A673 (cell line): ENCODE measurements around the gene PAPSS2.

ENCODE experiments used
- CTCF ChIP-seq: fragments of 300-800, 200-600 bp; sonication (generic); conservative IDR thresholded peaks from 2 replicates; pipeline ENCODE4 v1.5.1; 2017; ENCODE audit warnings: low read depth, mild to moderate bottlenecking, antibody characterized with exemption, low read length, moderate library complexity, mixed read lengths
- EZH2 ChIP-seq: fragments of 200-600 bp; sonication (generic); IDR thresholded peaks from 2 replicates; pipeline ENCODE4 v1.6.1; 2017; ENCODE audit warnings: borderline replicate concordance, low read depth, mild to moderate bottlenecking, mixed read lengths, antibody characterized with exemption, low read length; ENCODE audit not compliant: poor library complexity, severe bottlenecking

- TF ChIP-seq EZH2 (no peak), CTCF (no peak)
Observed at GRCh38 chr10:87651801-87652200, 7.9 kb upstream of the PAPSS2 start.
